HG02840 (cell line): ENCODE measurements around the gene NPEPL1.

ENCODE experiments used
- ATAC-seq: cut with Tn5 transposase; IDR thresholded peaks from one replicate; pipeline ENCODE4 v1.9.1; 2021; ENCODE audit warnings: mild to moderate bottlenecking, moderate library complexity, moderate number of reproducible peaks; ENCODE audit not compliant: unreplicated experiment, low FRiP score

The NPEPL1 gene

DNA sequence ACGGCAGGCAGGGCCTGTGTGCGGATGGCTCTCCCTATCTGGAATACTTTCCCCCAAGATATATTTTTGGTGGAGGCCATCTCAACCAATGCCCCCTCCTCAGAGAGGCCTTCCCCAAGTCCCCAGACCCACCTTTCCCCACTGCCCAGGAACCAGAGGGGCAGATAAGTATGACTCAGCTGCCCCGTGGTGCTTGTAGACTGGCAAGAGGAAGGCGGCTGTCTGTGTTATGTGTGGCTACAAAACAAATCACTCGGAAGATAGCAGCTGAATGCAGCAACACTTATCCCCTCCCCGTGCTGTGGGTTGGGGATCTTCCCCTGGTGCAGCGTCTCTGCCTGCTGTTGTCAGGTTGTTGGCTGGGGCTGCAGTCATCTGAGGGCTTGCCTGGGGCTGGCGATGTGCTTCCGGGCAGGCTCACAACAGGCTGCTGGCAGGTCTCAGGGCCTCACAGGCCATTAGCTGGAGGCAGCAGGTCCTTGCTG lies 7.1 kb downstream of the NPEPL1 start:
- ATAC-seq: no peak

DNA sequence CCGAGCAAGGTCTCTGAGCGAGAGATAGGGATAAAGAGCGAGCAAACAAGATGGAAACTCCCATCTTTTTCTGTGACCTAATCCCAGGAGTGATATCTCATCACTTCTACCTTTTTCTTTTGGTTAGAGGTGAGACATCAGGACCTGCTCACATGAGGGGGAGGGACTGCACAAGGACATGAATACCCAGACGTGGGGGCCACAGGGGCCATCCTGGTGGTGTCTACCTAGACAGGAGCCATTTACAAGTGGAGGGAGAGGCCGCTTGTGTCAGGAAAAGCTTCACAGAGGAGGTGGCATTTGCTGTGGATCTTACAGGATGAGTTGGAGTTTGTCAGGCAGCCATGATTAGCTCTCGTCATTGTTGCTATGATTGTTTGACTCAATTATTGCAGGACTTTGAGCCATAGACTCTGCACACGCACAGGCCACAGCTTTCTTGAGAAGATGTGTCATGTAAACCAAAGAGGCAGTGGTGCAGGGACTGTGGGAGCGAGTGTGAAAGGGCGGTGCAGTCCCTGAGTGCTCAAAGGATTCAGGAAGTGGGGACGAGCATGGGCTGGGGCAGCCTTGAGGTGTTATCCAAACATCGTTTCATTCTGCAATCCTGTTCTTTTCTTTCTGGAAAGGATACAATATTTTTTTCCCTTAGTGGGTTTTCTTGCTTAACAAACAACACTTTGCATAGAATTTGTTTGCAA lies 7.7 kb downstream of the NPEPL1 start:
- ATAC-seq: no peak

DNA sequence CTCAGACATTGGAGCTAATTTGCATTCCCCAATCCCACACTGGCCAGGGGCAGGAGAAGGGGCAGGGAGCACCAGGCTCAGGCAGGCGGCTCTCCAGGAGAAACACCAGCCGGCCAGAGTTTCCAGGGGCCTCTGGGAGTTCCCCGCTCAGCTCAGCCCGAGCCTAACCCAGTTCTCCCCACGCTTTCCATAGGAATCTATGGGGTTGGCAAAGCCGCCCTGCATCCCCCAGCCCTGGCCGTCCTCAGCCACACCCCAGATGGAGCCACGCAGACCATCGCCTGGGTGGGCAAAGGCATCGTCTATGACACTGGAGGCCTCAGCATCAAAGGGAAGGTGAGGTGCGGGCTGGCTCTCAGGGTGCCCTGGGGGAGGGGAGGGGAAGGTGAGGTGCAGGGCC lies 8.2 kb downstream of the NPEPL1 start:
- no peak for ATAC-seq

DNA sequence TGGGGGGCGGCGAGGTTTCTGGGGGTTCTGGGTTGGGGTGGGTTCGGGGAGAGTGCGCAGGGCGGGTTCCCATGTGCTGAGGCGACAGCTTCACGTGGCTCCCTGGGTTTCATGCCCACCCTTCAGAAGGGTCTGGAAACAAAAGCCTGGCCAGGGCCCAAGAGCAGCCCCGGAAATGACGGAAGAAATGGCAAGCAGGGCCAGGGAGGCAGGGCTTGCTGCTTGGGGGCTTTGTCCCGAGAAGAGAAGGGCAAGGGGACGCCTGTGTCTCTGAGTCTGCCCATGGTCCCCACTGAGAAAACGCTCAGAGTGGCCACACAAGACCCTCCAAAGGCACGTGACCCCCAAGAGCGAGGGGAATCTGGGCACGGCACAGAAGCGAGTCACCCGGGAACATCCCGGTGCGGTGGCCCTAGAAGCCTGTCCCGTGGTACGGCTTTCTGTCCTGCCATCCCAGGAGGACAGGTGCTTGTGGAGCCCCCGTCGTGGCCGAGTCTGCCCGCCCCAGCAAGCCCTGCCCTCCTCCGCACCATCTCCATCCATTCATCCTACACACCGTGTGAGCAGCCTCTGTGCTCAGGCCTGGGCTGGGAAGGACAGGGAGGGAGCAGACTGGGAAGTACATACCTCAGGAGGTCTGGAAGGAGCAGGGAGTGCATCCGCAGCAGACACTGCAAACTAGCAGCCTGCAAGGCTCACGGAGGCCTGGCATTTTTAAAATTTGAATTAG lies 9.0 kb downstream of the NPEPL1 start:
- ATAC-seq: no peak

DNA sequence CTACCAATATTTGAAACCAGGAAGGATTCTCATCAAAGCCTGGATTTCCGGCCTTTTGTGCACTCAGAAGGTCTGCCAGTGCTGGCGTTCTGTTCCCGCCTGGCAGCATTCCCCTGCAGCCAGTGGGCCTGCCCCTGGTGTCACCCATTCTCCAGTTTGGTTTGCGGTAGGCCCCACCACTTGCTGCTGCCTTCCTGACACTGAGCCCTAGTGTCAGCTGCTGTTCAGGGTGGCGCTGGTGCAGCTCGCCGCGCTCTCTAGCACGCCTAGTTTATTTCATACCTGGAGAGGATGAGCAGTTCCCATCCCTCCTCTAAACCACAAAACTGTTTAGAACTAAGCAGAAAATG lies 9.5 kb downstream of the NPEPL1 start:
- ATAC-seq: no peak

DNA sequence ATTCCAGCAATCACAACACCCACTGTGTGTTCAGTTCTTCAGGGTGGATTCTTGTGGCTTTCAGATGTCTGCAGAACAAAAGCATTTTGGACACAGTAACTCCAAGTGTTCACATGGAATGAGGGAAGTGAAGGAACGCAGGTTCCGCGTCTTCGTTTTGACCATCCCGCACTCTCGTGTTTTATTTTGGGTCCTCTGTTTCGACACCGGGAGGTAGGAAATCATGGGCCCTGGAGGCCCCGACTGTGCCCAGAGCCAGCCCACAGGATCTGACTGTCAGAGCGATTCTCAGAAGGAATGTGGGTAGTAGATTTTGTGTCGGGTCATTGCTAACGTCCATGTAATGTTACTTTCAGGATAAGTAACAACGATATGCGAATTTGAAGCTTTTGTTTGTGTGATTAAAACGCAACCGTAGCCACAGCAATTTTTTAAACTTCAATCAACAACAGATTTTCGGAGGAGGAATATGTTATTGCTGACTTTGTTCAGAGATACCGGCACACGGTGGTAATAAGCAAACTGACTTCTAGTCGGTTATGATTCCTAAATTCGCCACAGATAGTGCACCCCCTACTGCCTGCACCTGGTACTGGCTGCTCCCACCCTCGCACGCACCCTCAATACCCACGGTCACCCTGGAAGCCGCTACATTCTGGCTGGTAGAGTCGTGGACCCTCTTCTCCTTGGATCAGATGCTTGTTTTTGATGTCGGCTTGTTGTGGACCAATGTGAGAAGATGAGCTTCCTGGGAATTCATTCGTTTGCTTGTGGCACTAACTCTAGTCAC lies 10.5 kb downstream of the NPEPL1 start:
- no peak for ATAC-seq

DNA sequence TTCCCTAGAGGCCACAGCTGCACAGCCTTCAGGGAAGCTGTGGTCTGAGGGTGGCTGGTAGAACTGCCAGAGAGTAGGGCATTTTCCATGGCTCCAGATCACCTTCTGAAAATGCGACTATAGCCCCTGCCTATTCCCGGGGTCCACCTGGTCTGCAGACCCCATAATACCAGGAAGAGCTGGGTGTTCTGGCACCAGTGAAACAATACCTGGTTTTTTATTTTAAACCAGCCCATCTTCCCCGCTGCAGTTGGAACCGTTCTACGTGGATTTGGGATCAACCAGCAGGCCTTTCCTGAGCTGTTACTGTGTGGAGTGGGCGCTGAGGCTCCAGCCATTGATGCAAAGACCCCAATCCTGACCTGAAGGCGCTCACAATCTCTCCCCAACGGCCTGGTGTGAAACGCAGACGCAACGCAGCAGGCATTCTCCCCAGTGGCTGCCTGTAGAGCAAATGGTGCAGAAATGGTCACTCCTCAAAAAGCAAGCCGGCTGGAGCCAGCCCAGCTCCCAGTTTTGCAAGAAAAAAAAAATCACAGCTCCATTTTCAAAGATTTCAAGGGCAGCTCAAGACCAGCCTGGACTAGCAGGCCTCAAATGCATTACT lies 11.3 kb downstream of the NPEPL1 start:
- ATAC-seq: no peak

DNA sequence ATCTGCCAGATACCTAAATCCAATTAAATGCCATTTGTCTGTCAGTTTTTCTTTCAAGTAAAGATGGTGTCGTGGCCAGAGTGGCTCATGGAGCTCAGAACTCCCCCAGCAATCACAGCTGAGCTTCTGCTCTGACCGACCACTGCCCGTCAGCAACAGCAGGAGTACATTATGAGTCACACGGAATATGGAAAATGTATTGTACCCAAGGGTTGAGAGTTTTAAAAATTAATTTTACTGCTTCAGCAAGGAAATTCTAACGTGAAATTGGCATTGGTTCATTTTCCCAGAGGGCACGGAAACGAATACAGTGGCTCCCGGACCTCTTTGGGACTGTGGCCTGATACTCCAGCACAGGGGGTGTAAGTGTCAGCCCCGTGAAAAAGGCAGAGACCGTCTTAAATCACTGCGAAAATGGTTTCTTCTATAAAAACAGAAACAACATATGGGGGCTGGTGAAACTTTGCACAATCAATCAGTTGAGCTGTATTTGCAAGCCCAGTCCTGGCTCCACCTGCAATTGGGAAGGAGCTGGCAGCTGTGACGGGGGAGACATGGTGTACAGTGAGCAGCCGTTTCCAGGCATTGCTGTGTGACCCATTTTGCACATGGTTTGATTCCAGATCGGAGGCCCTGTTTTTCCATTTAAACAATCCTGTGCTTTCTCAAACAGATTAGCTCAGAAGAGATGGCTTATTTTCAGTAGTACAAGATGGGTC lies 12.8 kb downstream of the NPEPL1 start:
- ATAC-seq: no peak

DNA sequence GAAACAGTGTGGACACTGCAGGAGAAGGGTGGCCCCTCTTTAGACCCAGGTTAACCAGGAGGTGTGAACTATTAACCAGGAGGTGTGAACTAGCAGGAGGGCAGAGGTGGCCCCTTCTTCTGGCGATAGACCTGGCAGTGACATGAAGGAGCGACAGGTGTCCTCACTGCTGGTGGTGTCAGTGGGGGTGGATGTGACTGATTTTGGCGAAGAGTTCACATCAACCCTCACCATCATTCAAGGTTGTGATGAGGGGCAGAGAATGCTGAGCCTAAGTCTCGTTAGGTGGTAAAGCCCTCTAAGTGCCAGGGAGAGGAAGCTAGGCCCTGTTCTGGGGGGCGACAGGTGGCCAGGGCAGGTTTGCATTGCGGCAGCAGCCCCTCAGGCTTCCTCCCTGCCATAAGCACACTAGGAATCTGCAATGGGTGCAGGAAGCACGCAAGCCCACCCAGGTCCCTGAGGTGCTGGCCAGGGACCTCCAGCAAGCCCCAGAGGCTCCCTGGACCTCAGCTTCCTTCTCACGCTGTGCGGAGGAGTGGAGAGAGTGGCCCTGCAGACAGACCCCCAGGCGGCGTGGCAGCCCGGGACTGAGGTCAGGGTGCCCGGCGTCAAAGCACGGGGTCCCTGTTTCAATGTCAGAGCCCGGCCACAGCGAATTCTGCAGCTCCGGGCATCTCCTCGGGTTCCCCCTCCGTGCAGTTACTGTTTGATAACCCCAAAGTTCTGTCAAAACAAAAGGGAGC lies 13.7 kb downstream of the NPEPL1 start:
- no peak for ATAC-seq

DNA sequence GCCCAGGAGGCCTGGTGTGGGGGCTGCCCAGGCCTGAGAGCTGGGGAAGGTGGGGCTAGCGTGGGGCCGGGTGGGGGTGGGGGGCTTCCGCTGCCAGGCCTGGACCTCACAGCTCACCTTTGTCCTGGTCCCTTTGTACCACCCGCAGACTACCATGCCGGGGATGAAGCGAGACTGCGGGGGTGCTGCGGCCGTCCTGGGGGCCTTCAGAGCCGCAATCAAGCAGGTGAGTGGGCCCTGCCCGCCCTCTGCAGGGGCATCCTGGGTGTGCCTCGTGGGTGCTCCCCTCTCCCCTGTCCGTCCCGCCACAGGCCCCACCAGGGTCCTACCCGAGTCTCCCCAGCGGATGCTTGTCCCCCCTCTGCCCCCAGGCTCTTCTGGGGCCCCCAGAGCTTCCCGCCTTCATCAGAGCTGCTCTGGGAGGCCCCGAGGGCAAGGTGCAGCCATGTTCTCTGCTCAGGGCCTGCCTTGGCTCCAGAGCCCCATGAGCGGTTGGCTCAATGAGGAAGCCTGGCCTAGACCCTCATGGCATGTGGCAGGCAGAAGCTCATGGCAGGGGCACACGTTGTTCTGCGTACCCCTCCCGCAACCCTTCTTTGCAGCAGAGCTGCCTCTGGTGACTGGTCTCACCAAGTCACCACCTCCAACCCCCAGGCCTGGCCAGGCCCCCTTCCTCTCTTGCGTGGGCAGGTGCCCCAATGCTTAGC lies 14.5 kb downstream of the NPEPL1 start:
- ATAC-seq: no peak

DNA sequence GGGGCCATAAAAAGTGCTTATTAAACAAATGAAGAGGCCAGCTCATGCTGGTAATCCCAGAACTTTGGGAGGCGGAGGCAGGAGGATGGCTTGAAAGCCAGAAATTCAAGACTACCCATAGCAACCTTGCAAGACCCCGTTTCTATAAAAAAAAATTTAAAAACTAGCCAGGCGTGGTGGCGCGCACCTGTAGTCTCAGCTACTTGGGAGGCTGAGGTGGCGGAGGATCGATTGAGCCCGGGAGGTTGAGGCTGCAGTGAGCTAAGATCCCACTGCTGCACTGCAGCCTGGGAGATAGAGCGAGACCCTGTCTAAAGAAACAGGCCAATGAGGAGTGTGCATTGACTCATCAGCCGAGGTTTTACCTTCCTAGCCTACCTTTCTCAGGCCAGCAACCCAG lies 15.2 kb downstream of the NPEPL1 start:
- ATAC-seq: no peak

DNA sequence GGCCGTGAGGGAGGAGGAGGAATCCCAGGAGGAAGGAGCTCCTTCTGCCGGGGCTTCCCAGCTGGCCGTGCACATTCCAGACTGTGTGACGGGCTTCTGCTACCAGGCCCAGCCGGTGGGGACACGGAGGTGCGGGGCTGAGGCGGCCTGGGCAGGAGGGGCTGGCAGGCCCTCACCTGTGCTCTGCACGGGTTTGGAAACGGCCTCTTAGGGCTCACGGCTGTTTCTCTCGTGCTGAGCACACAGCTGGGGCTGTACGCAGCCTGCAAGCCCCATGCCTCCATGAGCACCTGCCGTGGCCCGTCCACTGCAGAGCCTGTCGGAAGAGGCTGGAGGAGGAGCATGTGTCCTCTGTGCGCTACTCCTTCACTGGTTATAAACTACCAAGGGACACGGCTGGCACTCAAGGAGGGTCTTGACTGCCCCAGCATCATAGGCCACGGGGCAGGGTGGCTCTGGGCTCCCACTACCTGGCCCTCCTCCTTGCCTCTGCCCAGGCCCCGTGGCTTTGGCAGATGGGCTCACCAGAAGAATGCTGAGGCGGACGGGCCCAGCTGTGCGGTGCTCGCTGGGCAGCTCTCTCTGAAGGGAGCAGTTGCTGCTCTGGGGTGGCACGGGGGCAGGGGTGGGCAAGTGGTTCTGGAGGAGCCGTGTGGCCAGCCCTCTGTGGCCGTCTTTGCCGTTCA lies 15.8 kb downstream of the NPEPL1 start:
- no peak for ATAC-seq

DNA sequence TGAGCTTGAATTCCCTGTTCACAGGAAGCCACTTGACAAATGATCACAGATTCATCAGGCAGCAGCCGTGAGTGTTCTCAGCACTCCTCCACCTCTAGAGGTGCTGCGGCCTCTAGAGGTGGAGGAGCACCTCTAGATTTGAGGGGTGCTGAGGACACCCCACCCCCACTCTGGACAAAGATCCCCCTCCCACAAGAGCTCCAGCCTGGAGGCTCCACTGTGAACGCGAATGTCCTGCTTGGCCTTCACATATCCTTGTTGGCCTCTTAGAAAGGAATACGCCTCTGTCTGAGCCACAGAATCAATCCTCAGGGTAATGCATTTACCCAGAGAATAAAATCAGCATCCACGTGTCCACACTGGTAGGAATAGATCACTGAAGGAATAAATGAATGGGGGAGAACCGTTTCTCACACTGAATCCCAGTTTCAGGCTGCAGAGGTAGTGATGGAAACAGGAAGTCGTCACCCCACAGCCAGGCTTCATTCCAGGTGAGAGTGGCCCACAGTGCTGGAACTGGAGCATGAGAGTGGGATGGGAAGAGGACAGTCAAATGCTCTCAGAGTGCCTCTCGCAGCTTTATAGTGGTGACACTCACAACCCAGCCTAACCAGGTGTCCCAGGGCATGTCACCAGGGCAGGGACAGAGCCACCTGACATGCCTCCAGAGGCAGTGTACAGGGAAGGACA lies 16.6 kb downstream of the NPEPL1 start:
- ATAC-seq: no peak

DNA sequence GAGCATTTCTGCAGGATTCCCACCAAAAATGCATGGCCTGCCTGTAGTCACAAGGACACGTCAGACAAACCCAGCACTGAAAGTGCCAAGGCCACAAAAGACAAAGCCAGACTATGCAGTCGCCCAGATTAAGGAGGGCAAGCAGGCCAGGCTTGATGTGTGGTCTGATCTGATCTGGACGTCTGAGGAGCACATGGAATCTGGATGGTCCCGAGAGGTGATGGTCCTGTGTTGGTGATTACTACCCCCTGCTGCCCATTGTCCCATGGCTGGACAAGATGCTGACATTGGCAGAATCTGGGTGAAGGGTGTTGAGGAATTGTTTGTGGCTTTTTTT lies 17.1 kb downstream of the NPEPL1 start:
- ATAC-seq: no peak

DNA sequence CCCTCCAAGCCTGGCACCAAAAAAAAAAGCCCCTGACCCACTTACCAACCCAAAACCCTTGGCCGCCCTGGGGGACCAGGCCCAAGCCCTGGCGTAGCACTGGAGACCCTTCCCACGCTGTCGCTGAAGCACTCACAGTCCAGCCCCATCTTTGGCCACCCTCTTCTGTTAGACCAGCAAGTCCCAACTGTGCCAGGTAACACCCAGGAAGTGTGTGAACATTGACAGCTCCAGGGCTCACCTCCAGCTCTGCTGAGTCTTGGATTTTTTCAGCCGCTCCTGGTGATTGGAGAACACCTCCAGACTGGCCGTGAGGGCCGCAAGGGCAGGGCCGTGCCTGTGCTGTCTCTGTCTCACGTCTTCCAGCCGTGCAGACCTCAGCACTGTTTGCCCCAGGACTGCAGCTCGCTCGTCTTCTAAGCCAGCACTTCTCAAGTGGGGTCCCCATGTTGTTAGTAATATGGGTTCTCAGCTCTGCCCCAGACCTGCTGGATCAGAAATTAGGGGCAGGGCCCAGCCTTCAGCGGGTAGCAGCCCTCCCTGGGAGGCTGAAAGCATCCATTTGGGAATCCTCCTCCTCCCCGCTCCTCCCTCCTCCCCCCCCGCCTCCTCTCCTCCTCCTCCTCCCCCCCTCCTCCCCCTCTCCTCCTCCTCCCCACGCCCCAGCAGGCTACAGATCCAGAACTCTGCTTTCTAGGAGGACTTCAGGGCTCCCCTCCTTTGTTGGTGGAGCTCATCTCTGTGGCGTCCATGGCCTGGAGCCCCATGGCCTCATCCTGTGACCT lies 18.1 kb downstream of the NPEPL1 start:
- ATAC-seq: no peak

DNA sequence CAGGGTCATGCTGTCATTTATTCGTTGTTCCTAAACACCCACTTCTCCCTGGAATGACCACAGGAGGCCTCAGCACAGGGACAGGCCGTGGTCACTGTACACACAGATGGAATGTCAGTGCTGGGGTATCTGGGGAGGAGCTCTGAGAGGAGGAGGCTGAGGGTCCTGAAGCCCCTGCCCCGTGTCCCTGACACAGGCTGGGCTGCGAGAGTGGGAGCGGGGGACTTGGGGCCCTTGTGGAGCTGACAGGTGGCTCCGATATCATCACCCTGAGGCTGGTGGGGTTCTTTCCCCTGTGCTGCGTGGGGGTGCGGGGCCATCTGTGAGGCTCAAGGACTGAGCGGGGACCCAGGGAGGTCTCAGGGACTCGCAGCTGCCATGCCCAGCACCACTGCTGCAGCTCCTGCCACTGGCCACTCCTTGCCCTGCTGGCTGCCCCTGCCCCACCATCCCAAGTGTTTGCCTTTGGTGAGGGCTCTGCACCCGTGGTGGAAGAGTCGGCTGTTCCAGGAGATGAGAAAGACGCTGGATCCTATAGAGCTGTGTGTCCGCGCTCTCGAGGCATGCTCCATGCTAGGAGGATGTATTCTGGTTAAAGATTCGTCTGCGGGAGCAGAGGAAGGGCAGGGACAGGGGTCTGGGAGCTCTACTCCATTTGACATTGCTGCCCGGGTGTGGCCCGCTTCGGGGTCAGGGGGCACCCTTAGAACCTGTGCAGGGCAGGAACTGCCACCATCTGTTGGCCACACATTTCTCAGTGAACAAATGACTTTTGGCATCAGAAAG lies 18.9 kb downstream of the NPEPL1 start:
- ATAC-seq: no peak
